Skin epidermis (tissue), 12 donors: ENCODE measurements around the gene RPL37A.

ENCODE experiments used
- H3K27ac ChIP-seq, 21 experiments: fragments of 200-600 bp; sonication (generic) in 11 of 21; one replicate each; pipeline ENCODE4 v1.5.0; 2020; ENCODE audit warnings: mild to moderate bottlenecking in 3 of 21, inconsistent platforms in 2 of 21, moderate library complexity in 2 of 21
- H3K4me3 ChIP-seq, 7 experiments: fragments of 200-600 bp; sonication (generic) in 2 of 7; one replicate each; pipeline ENCODE4 v1.5.0; 2020; ENCODE audit warnings: inconsistent platforms in 2 of 7, mild to moderate bottlenecking in 2 of 7, moderate library complexity in 1 of 7

RPL37A gene

GRCh38 chr2:216486271-216486670 is 12.4 kb upstream of the RPL37A start:
- H3K27ac ChIP-seq: peak overlapping the region in 4 of 21 experiments; percentile 1 to 44 (median 22)

GRCh38 chr2:216486708-216487107 is 11.9 kb upstream of the RPL37A start:
- H3K27ac ChIP-seq: peak overlapping the region in 4 of 21 experiments; percentile 1 to 44 (median 22)
- no peak overlapping the region for H3K4me3 ChIP-seq

More at GRCh38 chr2:216486271-216486670, 12.4 kb upstream of the RPL37A start:
- no peak overlapping the region for H3K4me3 ChIP-seq

GRCh38 chr2:216490061-216490460 is 8.6 kb upstream of the RPL37A start:
- H3K27ac ChIP-seq: peak overlapping the region in 5 of 21 experiments; percentile 11 to 50 (median 32)
- H3K4me3 ChIP-seq: no peak overlapping the region

GRCh38 chr2:216491793-216492596 is 6.6 kb upstream of the RPL37A start:
- H3K27ac ChIP-seq: peak overlapping the region in 2 of 21 experiments; percentile 8 to 17

GRCh38 chr2:216492597-216493333 is 5.9 kb upstream of the RPL37A start:
- H3K27ac ChIP-seq: peak overlapping the region in 5 of 21 experiments; percentile 8 to 52 (median 25)
- H3K4me3 ChIP-seq: no peak overlapping the region

More at GRCh38 chr2:216491793-216492596, 6.6 kb upstream of the RPL37A start:
- H3K4me3 ChIP-seq: no peak overlapping the region

GRCh38 chr2:216493334-216493685 is 5.3 kb upstream of the RPL37A start:
- Histone ChIP-seq H3K27ac (peak overlapping the region in 4 of 21 experiments; percentile 17 to 52 (median 30)), H3K4me3 (no peak overlapping the region)

GRCh38 chr2:216495656-216496055 is 3.0 kb upstream of the RPL37A start:
- Histone ChIP-seq H3K27ac (peak overlapping the region in 2 of 21 experiments; percentile 3 to 59), H3K4me3 (no peak overlapping the region)

- H3K4me3 ChIP-seq: peak overlapping the region; percentile 68 to 97 (median 86)
- peak overlapping the region in 20 of 21 experiments; percentile 64 to 99 (median 90) for H3K27ac ChIP-seq
Measured at GRCh38 chr2:216497382-216498069, 1.1 kb upstream of the RPL37A start.

GRCh38 chr2:216498070-216498378 is 620 bp upstream of the RPL37A start:
- H3K4me3 ChIP-seq: peak overlapping the region; percentile 68 to 97 (median 86)
- H3K27ac ChIP-seq: peak overlapping the region in 20 of 21 experiments; percentile 64 to 99 (median 90)

GRCh38 chr2:216499641-216500218 is 1.1 kb downstream of the RPL37A start:
- Histone ChIP-seq H3K4me3 (peak overlapping the region; percentile 68 to 97 (median 86)), H3K27ac (peak overlapping the region in 19 of 21 experiments; percentile 80 to 99 (median 90))

GRCh38 chr2:216500572-216500971 is 1.9 kb downstream of the RPL37A start:
- Histone ChIP-seq H3K4me3 (peak overlapping the region in 3 of 7 experiments; percentile 86 to 93 (median 91)), H3K27ac (peak overlapping the region in 1 of 21 experiments; percentile 87)

GRCh38 chr2:216501854-216502253 is 3.2 kb downstream of the RPL37A start:
- no peak overlapping the region for H3K4me3 ChIP-seq
- no peak overlapping the region for H3K27ac ChIP-seq

- no peak overlapping the region for H3K27ac ChIP-seq
- H3K4me3 ChIP-seq: no peak overlapping the region
Measured at GRCh38 chr2:216502381-216503158, 3.9 kb downstream of the RPL37A start.

- H3K27ac ChIP-seq: no peak overlapping the region
- no peak overlapping the region for H3K4me3 ChIP-seq
Measured at GRCh38 chr2:216503159-216503629, 4.5 kb downstream of the RPL37A start.

- Histone ChIP-seq H3K4me3 (no peak overlapping the region), H3K27ac (no peak overlapping the region)
Measured at GRCh38 chr2:216503697-216504375, 5.2 kb downstream of the RPL37A start.

GRCh38 chr2:216504376-216504762 is 5.7 kb downstream of the RPL37A start:
- no peak overlapping the region for H3K4me3 ChIP-seq

GRCh38 chr2:216505133-216506106 is 6.8 kb downstream of the RPL37A start:
- no peak overlapping the region for H3K27ac ChIP-seq
- H3K4me3 ChIP-seq: no peak overlapping the region

More at GRCh38 chr2:216504376-216504762, 5.7 kb downstream of the RPL37A start:
- H3K27ac ChIP-seq: no peak overlapping the region
